NCI-H2171 treated with DMSO at 0.1 percent for 48 hours (cell line): ENCODE data around the gene UGT2B15.
"Not testable (repeated sequence)": the region's sequence is repeated elsewhere in the genome, so short reads cannot be mapped to it uniquely, and the experiment has no call there.

ENCODE experiments used
- DNase-seq: peaks from one replicate; lab custom pipeline; 2025; lab: John Stamatoyannopoulos, UW

UGT2B15 gene

DNA sequence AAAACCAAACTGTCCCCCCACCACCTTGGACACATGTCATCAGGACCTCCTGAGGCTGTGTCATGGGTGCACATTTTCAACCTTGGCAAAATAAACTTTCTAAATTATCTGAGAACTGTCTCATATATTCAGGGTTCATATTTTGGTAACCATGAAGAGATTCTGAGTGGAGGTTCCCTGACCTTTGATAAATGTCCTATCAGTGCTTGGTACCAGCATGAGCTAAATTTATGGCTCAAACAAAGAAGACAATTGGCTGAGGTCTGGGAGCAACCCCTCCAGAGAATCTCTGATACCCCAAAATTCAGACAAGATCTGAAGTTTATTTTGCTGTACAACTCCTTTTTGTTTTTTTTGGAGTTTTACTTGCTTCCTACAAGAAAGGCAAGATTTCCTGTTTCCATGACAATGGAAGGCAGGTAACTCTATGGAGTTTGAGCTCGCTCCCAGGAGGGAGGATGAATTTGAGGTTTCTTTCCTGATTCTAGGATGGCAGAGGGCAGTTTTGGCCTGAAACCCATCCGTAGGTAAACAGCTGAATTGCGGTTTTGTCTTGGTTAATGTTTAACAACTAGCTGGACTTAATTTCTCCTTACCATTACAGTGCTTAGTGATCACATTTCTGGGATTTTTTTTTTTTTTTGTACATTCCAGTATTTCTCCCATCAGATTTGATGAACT is 14.5 kb downstream of the UGT2B15 start:
- DNase-seq, result no peak

DNA sequence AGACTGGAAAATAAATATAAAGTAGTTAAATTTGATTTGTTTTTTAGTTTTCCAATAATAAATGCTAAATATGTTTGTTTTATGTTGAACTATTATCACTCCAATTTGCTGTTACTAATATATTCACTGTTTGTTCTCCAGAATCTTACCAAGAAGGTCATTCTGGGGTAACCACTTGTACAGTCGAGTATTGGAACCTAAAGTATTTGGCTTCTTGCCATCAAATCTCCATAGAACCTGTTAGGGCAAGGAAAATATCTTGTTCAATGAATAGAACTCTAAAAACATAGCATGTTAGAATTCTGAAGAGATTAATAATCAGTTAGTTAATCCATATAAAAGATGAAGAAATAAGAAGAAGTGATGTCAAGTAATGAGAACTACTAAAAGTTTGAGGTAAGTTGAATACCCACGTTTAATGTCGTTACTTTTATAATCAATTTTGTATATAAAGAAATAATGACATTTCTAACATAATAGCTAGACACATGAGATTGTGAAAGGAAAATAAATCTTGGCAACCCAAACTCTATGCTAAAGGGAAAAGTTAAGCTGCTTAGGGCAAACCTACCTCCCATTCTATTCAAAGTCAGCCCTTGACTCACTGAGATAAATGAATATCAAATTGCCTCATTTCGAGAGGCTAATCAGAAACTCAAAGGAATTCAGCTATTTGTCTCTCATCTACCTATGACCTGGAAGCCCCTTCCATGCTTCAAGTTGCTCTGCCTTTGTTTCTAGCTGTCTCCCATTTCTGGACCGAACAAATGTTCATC is 15.3 kb downstream of the UGT2B15 start:
- no peak for DNase-seq

DNA sequence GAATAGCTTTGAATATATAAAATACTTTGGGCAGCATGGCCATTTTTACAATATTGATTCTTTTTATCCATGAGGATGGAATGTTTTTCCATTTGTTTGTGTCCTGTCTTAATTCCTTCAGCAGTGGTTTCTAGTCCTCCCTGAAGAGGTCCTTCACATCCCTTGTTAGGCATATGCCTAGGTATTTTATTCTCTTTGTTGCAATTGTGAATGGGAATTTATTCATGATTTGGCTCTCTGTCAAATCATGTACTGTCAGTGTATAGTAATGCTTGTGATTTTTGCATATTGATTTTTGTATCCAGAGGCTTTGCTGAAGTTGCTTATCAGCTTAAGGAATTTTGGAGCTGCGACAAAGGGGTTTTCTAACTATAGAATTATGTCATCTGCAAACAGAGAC is 18.5 kb downstream of the UGT2B15 start:
- DNase-seq, result no peak

DNA sequence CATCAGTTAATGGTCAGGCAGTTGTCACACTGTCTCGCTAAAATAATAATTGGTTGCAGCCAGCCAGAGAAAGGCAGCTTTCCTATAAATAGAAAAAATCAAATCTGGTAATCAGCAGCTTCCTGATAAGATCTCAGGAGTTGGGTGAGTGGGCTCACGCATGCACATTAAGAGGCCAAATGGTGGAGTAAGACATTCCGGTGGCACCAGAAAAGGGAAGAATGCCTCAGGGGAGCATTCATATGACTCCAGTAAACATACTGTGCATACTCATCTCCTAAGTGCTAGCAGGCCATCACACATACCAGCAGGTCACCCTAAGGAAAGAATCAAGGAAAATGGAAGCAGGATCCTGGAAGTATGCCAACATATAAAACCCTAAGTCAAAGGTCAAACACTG is 40.1 kb downstream of the UGT2B15 start:
- no peak for DNase-seq

DNA sequence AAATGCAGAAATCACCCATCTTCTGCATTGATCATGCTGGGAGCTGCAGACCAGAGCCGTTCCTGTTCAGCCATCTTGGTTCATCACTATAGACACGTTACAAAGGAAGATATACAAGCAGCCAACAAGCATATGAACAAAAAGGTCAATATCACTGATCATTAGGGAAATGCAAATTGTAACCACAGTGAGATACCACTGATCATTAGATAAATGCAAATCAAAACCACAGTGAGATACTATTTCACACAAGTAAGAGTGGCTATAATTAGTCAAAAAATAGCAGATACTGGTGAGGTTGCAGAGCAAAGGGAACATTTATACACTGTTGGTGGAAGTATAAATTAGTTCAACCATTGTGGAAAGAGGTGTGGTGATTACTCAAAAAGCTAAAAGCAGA is 47.7 kb downstream of the UGT2B15 start:
- DNase-seq, result not testable (repeated sequence)

DNA sequence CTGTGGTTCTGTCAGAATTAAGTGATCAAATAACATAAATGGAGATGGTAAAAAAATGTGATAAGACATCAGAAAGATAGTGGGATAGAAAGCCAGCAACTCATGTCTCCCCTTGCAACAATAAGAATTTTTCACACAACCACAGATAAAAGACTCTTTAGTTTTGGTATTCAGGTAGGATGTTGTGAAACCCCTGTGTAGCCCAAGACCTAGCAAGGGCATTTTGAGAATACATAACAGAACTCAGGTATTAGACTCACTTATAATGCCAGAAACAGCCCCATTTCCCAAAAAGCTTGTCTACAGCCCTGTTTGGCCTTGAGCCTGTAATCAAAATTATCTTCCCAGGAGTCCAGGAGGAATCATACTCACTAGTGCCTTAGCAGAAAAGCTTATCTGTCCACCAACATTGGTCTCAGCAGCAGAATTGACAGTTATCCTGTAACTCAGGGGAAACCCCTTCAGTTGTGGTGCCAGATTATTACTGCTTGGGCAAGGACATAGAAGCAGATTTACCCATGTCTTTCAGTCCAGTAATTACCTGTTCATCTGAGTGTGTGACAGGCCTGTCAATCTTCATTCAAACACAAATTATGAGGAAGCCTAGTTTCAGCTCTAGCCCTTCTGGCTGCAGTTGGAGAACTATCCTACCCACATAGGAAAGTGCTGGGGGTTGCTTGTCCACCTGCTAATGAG is 53.3 kb downstream of the UGT2B15 start:
- no peak for DNase-seq

DNA sequence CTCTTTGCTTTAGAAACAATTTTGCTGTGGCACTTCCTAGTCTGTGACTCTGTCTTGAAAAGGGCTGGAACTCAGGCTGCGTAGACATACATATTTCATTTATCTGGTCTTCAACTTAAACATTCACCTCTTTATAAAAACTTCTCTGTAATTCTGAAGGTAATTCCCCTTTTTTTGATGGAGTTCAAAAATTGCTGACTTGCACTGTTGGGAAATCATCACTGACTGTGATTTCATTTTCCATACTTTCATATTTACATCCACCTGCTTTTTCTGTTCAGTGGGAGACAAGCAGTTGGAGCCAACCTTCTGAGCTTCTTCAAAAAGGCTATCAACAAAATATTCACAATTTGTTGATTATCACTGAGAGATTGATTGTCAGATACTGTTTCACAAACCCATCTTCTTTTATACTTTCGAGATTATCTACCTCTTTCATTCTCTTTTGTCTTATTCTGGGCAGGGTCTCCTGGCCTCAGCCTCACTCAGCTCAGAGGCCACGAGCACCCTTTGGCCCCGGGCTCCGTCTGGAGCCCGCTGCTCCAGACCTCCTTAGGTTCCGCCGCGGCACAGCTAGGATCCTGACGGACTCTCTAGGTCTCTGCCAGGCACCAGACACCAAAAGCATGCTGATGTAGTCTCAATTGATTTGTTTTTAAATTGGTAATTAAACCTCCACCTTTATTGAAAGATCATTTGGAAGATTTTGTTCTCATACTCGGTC is 54.6 kb downstream of the UGT2B15 start:
- DNase-seq, result no peak

DNA sequence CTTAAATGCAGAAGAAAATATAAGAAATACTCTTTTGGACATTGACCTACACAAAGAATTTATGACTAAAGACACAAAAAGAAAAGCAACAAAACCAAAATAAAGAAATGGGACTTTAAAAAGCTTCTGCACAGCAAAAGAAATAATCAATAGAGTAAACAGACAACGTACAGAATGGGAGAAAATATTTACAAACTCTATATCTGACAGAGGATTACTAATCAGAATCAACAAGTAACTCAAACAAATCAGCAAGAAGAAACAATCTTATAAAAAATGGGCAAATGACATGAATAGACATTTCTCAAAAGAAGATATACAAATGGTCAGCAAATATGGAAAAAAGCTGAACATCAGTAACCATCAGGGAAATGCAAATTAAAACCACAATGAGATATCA is 56.7 kb downstream of the UGT2B15 start:
- DNase-seq, result no peak

DNA sequence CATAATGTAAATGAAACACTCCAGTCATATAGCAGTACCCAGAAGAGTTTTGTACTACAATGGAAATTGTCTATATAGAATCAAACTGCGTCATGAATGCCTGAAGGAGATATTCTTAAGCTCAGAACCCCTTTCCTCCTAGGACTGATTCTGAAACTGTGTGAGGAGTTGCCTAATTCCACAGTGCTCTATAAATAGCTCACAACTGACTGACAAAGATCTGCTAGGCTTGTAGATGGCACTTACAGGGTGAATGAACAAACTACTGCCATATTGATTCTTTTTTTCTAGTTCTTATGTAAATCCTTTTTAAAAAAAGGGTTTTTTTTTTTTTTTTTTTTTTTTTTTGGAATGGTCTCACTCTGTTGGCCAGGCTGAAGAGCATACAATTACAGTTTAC is 64.2 kb downstream of the UGT2B15 start:
- DNase-seq, result no peak

DNA sequence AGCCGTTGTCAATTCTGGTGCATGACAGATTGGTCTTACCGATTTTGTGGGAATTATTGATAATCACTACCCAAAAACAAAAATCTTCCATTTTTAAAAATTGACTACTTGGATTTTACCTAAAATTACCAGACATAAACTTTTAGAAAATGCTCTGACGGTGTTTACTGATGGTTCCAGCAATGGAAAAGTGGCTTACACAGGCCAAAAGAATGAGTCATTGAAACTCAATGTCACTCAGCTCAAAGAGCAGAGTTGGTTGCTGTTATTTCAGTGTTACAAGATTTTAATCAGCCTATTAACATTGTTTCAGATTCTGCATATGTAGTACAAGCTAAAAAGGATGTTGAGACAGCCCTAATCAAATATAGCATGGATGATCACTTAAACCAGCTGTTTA is 71.3 kb downstream of the UGT2B15 start:
- no peak for DNase-seq

DNA sequence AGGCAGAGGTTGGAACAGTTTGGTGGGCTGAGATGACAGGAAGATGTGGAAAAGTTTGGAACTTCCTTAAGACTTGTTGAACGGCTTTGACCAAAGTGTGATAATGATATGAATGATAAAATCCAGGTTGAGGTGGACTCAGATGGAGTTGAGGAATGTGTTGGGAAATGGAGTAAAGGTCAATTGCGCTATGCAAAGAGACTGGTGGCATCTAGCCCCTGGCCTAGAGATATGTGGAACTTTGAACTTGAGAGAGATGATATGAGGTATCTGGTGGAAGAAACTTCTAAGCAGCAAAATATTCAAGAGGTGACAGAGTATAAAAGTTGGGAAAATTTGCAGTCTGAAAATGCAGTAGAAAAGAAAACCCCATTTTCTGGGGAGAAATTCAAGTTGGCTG is 73.0 kb downstream of the UGT2B15 start:
- DNase-seq, result no peak
